Ramos (cell line): ENCODE results near the gene ITPKB.
"Not testable (repeated sequence)": the region's sequence is repeated elsewhere in the genome, so short reads cannot be mapped to it uniquely, and the experiment has no call there.

Experiments used
- in situ Hi-C: fragments of 300-500 bp; cut with MboI; formaldehyde crosslinking; loops from one replicate; pipeline ENCODE4 v1.14.3; 2022; ENCODE audit warnings: low sequenced_read_pairs; ENCODE audit not compliant: unreplicated experiment

Gene ITPKB

GRCh38 chr1:226761322-226761721 lies 22.2 kb upstream of the ITPKB start:
- in situ Hi-C loops, result no loop called here

DNA sequence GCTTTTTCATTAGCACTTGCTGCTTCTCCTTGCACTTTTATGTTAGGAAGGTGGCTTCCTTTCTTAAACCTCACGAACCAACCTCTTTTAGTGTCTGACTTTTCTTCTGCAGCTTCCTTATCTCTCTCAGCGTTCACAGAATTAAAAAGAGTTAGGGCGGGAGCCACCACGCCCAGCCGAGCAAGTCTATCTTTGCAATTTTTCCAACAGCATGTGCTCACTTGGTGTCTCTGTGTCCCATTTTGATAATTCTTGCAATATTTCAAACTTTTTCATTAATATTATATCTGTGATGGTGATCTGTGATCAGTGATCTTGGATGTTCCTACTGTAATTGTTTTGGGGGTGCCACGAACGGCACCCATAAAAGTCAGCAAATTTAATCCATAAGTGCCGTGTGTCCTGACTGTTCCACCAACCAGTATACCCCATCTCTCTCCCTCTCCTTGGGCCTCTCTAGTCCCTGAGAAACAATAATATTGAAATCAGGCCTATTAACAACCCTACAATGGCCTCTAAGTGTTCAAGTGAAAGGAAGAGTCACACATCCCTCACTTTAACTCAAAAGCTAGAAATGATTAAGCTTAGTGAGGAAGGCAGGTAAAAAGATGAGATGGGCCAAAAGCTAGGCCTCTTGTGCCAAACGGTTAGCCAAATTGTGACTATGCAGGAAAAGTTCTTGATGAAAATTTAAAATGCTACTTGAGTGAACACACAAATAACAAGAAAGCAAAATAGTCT lies 15.9 kb upstream of the ITPKB start:
- in situ Hi-C loops, result no loop called here

DNA sequence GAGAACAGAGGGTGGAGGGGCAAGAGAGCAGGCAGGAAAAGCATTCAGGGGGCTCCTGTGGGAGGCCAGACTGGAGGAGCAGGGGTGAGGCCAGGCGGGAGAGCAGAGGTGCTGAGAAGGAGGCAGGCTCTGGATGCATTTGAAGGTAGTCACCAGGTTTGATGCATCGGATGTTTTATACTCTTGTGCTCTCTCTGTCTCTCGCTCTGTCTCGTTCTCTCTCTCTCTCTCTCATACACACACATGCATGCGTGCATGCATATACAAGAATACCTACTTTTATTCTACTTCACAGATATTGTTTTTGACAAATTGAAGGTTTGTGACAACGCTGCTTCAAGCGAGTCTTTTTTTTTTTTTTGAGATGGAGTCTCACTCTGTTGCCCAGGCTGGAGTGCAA lies 15.0 kb upstream of the ITPKB start:
- in situ Hi-C loops, result no loop called here

- in situ Hi-C loops, result no loop called here
Observed at GRCh38 chr1:226751703-226752102, 12.6 kb upstream of the ITPKB start.

DNA sequence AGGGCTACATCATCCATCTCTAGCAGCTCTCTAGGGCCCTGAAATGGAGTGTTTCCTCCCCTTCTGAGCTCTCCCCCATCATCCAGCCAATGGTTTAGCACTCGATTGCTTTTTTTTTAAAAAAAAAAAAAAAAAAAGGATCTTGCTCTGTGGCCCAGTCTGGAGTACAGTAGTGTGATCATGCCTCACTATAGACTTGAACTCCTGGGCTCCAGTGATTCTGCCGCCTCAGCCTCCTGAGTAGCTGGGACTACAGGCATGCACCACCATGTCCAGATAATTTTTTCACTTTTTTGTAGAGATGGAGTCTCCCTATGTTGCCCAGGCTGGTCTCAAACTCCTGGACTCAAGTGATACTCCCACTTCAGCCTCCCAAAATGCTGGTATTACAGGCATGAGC lies 12.1 kb upstream of the ITPKB start:
- in situ Hi-C loops, result no loop called here

- in situ Hi-C loops, result no loop called here
Observed at GRCh38 chr1:226749467-226749866, 10.4 kb upstream of the ITPKB start.

- in situ Hi-C loops, result no loop called here
Observed at GRCh38 chr1:226748306-226748705, 9.2 kb upstream of the ITPKB start.

GRCh38 chr1:226747519-226748263 lies 8.6 kb upstream of the ITPKB start:
- in situ Hi-C loops, result not testable (repeated sequence)

DNA sequence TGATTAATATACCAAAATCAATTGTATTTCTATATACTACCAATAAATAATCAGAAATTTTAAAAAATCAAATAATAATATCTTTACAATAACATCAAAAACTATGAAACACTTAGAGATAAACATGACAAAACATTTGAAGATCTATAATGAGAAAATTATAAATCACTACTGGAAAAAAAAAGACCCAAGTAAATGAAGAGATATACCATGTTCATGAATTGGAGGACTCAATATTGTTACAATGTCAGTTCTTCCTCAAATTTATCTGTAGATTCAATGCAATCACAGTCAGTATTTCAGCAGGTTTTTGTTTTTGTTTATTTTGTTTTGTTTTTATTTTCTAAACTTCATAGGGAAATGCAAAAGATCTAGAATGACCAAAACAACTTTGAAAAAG lies 4.2 kb upstream of the ITPKB start:
- in situ Hi-C loops, result no loop called here

GRCh38 chr1:226741009-226741408 lies 1.9 kb upstream of the ITPKB start:
- in situ Hi-C loops, result no loop called here

- in situ Hi-C loops, result no loop called here
Observed at GRCh38 chr1:226739696-226740065, 599 bp upstream of the ITPKB start.

DNA sequence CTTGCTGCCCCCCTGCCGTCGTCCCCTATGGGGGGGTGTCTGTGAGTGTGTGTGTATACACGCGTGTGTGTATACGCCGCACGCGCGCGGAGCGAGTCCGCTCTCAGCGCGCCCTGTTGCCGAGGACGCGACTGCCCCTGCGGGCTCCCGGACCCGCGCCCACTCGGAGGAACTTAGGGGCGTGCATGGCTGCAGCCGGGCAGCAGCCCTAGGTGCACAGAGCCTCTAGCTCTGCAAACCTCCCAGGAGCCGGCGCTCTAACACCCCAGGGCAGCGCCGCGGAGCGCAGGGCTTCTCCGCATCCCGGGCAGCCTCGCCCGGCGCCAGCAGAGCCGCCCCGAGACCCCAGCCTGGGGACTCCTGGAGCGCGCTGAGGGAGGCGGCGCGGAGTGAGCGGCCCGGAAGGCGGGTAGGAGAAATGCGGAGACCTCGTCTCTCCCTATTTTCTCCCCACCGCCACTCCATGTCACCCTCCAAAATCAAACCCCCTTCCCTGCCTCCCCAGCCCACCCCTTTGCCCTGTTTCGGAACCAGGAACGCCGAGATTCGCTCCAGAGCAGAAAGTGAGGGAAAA lies 574 bp downstream of the ITPKB start:
- in situ Hi-C loops, result no loop called here

DNA sequence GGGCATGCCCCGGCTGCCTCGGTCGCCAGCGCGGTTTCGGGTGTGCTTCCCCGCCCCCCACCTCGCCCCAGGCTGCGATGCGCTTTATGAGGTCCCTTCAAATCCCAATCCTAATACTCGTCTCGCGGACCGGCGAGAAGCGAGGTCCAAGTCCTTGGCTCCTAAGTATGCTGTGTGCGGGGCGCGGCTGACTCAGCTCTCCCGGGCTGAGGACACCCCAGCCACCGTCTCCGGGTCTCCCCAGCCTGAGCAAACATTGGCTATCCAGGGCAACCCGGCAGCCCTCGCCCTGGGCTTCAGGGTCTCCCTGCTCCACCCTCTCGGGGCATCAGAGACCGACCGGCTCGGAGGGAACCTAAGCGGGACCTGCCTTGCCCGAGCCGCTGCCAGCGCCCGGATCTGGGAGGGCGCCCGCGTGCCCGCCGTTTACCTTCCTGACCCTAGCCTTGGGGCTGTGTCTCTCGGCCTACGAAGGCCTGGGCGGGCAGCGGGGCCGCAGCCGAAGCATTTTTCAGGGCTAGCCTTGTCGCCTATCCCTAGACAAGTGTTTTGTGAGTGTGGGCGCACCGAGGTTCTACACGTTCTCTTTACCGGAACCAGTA lies 1.2 kb downstream of the ITPKB start:
- in situ Hi-C loops, result no loop called here

GRCh38 chr1:226736908-226737818 lies 1.9 kb downstream of the ITPKB start:
- in situ Hi-C loops, result no loop called here

GRCh38 chr1:226736001-226736907 lies 2.8 kb downstream of the ITPKB start:
- in situ Hi-C loops, result no loop called here

- in situ Hi-C loops, result no loop called here
Observed at GRCh38 chr1:226735576-226735975, 3.5 kb downstream of the ITPKB start.

GRCh38 chr1:226734611-226735153 lies 4.4 kb downstream of the ITPKB start:
- in situ Hi-C loops, result no loop called here

- in situ Hi-C loops, result no loop called here
Observed at GRCh38 chr1:226733876-226734275, 5.2 kb downstream of the ITPKB start.

DNA sequence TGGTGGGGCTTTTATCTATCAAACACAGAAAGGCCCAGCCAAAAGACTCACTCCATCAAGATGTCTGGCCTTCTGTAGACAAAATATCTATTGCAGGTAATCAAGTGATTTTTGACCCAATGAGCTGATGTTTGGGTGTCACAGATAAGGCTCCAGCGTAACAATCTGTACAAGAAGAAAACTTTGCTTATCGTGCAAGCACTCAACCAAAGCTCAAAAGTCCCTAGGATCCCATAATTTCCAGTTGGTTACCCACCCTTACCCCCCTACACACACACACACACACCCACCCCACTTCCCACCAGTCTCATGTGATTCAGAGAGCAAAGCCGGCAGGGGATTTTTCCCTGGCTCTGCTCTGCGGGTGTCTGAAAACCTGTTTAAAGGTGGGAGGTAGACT lies 5.8 kb downstream of the ITPKB start:
- in situ Hi-C loops, result no loop called here
